ENCODE results near the gene SH2D7.
A peak's percentile ranks its signal among the peaks of the same experiment; 100 is the strongest.

Gene SH2D7

GRCh38 chr15:78065284-78065872 is 27.0 kb upstream of the SH2D7 start:
- peak; percentile 97 for DNase-seq (ENCODE audit: low read depth)
- H3K4me3 ChIP-seq (ENCODE audit: control insufficient read depth, low read depth, low read length): no peak overlapping the region

DNA sequence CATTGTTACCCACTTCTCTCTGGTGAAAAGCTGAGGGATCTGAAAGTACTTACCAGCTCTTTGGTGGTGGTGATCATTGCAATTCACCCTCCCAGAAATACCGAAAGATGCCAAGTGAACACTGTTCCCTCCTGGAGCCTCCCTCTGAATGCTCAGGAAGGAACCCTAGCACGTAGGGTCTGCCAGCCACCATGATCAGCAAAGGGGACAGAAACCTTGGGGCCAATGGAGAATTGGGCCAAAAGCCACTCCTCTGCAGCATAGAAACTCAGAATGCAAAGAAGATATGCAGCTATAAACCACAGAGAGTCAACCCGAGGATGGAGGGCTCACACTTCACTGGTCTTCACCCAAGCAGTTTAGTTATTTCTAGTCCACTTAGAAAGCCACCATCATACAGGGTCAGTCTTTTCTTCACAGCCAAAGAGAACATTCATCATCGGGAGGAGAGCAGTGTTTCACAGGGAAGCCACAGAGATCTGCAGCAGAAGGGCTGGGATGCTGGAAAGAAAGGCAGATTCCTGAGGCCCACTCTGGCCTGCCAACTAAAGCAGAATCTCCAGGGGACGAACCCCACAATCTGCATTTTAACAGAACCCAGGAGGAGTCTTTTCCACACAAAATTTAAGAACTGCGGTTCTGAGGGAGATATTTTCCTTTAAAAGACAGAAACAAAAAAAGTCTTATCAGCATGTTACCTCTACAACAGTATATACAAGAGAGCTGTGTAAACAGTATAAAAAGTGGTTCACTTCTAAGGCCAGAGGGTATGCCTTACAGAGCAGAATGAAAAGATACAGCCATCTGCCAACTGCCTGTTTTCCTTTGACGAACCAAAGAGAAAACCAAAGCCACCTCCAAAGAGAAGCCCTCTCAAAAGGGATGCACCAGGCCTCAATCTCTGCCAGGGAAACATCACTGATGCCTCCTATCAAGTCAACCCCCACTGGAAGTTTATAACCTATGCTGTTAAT is 26.1 kb upstream of the SH2D7 start:
- no peak for DNase-seq (ENCODE audit: low read depth)

More at GRCh38 chr15:78065284-78065872, 27.0 kb upstream of the SH2D7 start:
- TF ChIP-seq CTCF (IDR thresholded peaks at IDR 0.05; ENCODE audit: control insufficient read depth, insufficient read depth, low read depth, low read length, missing control alignments): no peak

DNA sequence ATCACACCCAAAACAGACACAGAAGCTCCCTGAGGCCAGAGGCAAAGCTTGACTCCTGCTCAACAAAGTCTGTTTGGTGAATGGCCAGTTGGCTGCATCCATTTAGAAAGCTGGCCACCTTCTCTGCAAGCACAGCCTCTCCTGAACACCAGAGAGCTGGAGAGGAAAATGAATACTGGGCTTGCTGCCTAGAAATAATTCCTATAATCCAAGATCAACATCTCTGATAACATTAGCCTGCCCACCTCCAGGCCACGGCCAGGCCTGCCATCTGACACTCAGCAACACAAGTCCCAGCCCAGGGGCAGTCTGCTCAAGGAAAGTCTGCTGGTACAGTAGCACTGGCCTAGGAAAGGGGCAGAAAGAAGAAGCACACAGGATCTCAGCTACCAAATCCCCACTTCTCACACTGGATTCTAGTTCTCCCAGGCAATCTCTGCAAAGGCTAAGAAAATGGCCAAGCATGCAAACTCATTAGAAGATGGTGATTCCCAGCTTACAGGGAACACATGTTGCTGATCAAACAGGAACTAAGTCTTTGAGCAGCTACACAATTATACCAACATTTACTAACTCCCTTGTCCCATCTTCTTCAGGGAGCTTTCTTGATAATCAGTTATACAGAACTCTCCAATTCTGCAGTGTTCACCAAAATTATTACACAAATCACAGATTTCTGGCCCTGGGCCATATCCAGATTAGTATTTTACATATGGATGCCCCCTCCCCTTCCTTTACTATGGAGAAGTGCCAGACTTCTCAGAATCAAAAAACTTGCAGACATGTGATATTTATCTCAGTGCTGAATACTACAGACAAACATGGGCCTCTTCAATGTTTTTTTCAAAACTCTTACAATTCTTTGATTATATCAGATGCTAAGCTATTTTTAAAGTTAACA is 24.8 kb upstream of the SH2D7 start:
- TF ChIP-seq CTCF (IDR thresholded peaks at IDR 0.05; ENCODE audit: control insufficient read depth, insufficient read depth, low read depth, low read length, missing control alignments): no peak
- no peak for DNase-seq (ENCODE audit: low read depth)
- no peak overlapping the region for H3K4me3 ChIP-seq (ENCODE audit: control insufficient read depth, low read depth, low read length)

More for the DNA sequence above, 26.1 kb upstream of the SH2D7 start:
- H3K4me3 ChIP-seq (ENCODE audit: control insufficient read depth, low read depth, low read length): no peak overlapping the region
- no peak for TF ChIP-seq CTCF (IDR thresholded peaks at IDR 0.05; ENCODE audit: control insufficient read depth, insufficient read depth, low read depth, low read length, missing control alignments)

DNA sequence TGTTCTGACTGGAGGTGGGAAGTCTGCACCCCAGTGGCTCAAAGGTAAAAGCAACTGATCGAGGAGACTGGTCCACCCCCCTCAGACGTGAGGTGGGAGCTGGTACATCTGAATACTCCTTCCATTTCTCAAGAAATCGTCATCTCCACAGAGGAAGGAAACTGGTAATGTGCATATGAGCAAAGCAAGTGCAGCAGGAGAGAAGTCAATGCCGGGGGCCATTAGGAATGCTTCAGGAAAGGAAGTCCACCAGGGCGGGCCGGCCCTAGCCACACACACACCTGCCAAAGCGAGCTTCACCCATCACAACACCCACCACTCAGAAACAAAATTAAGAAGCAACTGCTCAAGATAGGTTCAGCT is 23.3 kb upstream of the SH2D7 start:
- TF ChIP-seq CTCF (IDR thresholded peaks at IDR 0.05; ENCODE audit: control insufficient read depth, insufficient read depth, low read depth, low read length, missing control alignments): no peak
- DNase-seq (ENCODE audit: low read depth): no peak
- H3K4me3 ChIP-seq (ENCODE audit: control insufficient read depth, low read depth, low read length): no peak overlapping the region

GRCh38 chr15:78069462-78070029 is 22.8 kb upstream of the SH2D7 start:
- no peak overlapping the region for H3K4me3 ChIP-seq (ENCODE audit: control insufficient read depth, low read depth, low read length)
- DNase-seq (ENCODE audit: low read depth): no peak
- no peak for TF ChIP-seq CTCF (IDR thresholded peaks at IDR 0.05; ENCODE audit: control insufficient read depth, insufficient read depth, low read depth, low read length, missing control alignments)

Data from AG09309 (cell line).